Middle frontal gyrus (tissue), 1 donor: ENCODE results near the gene PPIP5K2.
"Not testable (repeated sequence)": the region's sequence is repeated elsewhere in the genome, so short reads cannot be mapped to it uniquely, and the experiment has no call there.

Source experiments
- DNase-seq: peaks from one replicate; pipeline ENCODE4 v3.0.0-alpha.2; 2015; ENCODE audit warnings: low spot score; ENCODE audit errors: extremely low spot score

PPIP5K2 gene

GRCh38 chr5:103119765-103120606 lies at the start of gene PPIP5K2, which contains the start of gene GIN1:
Gene PPIP5K2, plus strand, starts transcription at chr5:103120301. Its CDS starts 9,289 bp downstream, at chr5:103129590.
Gene GIN1, minus strand, starts transcription at chr5:103120138. Its CDS starts 11,431 bp downstream, at chr5:103108707.
- peak; percentile 97 for DNase-seq

- DNase-seq = not testable (repeated sequence)
These were observed 46.6 kb upstream of the PPIP5K2 start for GRCh38 chr5:103073500-103073899.

GRCh38 chr5:103075442-103075841 lies 44.7 kb upstream of the PPIP5K2 start:
- no peak for DNase-seq

GRCh38 chr5:103079796-103080195 lies 40.3 kb upstream of the PPIP5K2 start:
- DNase-seq = no peak

- no peak for DNase-seq
These were observed 33.6 kb upstream of the PPIP5K2 start for GRCh38 chr5:103086547-103086946.

- no peak for DNase-seq
These were observed 30.8 kb upstream of the PPIP5K2 start for GRCh38 chr5:103089272-103089671.

- no peak for DNase-seq
These were observed 29.3 kb upstream of the PPIP5K2 start for GRCh38 chr5:103090791-103091190.

- DNase-seq = no peak
These were observed 27.4 kb upstream of the PPIP5K2 start for GRCh38 chr5:103092676-103093075.

- DNase-seq = no peak
These were observed 26.4 kb upstream of the PPIP5K2 start for GRCh38 chr5:103093727-103094126.

GRCh38 chr5:103094737-103095136 lies 25.4 kb upstream of the PPIP5K2 start:
- no peak for DNase-seq

GRCh38 chr5:103098993-103099392 lies 21.1 kb upstream of the PPIP5K2 start:
- no peak for DNase-seq

- DNase-seq = no peak
These were observed 18.9 kb upstream of the PPIP5K2 start for GRCh38 chr5:103101079-103101750.

- DNase-seq = no peak
These were observed 17.9 kb upstream of the PPIP5K2 start for GRCh38 chr5:103102234-103102633.

- no peak for DNase-seq
These were observed 12.0 kb upstream of the PPIP5K2 start for GRCh38 chr5:103108086-103108485.

GRCh38 chr5:103109277-103109676 lies 10.8 kb upstream of the PPIP5K2 start:
- DNase-seq = no peak

GRCh38 chr5:103110403-103110802 lies 9.7 kb upstream of the PPIP5K2 start:
- no peak for DNase-seq

GRCh38 chr5:103111468-103111867 lies 8.6 kb upstream of the PPIP5K2 start:
- DNase-seq = no peak

GRCh38 chr5:103112910-103113309 lies 7.2 kb upstream of the PPIP5K2 start:
- no peak for DNase-seq

GRCh38 chr5:103114440-103114839 lies 5.7 kb upstream of the PPIP5K2 start:
- DNase-seq = no peak

- no peak for DNase-seq
These were observed 2.6 kb upstream of the PPIP5K2 start for GRCh38 chr5:103117471-103117991.

GRCh38 chr5:103119070-103119764 lies 884 bp upstream of the PPIP5K2 start:
- DNase-seq = no peak
